Heart left ventricle (tissue), 16 donors: ENCODE results near the gene TMEM236. TPM values are rescaled to one million over a fixed set of nuclear protein-coding genes. Genes with fewer than 3 reads are reported as not detected.
"Not testable (repeated sequence)": the region's sequence is repeated elsewhere in the genome, so short reads cannot be mapped to it uniquely, and the experiment has no call there.

Experiments used
- ATAC-seq, 4 donors: fragments of 200-7000 bp; cut with Tn5 transposase; one replicate each; pipeline ENCODE4 v1.9.1; 2020 to 2022; ENCODE audit warnings: moderate library complexity in 4 of 4, mild to moderate bottlenecking in 3 of 4, moderate number of reproducible peaks in 1 of 4
- DNase-seq, 5 donors: peaks; one replicate each; pipeline ENCODE4 v3.0.0-alpha.2; 2020
- H3K27ac ChIP-seq, 12 donors: fragments of 200-600 bp; sonication (generic) in 4 of 12; one replicate each; pipeline versions ENCODE4 v1.5.0 to v1.8.0; 2016 to 2022; ENCODE audit warnings: mild to moderate bottlenecking in 2 of 12
- H3K27me3 ChIP-seq, 9 donors: fragments of 200-600 bp; sonication (generic) in 2 of 9; one replicate each; pipeline versions ENCODE4 v1.5.1 to v1.8.0; 2016 to 2022; ENCODE audit warnings: mild to moderate bottlenecking in 3 of 9
- H3K36me3 ChIP-seq, 9 donors: fragments of 200-600 bp; sonication (generic) in 2 of 9; one replicate each; pipeline versions ENCODE4 v1.5.0 to v1.8.0; 2018 to 2022; ENCODE audit warnings: mild to moderate bottlenecking in 2 of 9
- H3K4me1 ChIP-seq, 12 donors: fragments of 200-600 bp; sonication (generic) in 4 of 12; one replicate each; pipeline versions ENCODE4 v1.5.0 to v1.8.0; 2016 to 2022; ENCODE audit warnings: mild to moderate bottlenecking in 3 of 12
- H3K4me3 ChIP-seq, 12 donors: fragments of 200-600 bp; sonication (generic) in 4 of 12; one replicate each; pipeline versions ENCODE4 v1.5.0 to v1.8.0; 2017 to 2022; ENCODE audit warnings: mild to moderate bottlenecking in 9 of 12, moderate library complexity in 4 of 12
- H3K9me3 ChIP-seq, 12 donors: fragments of 200-600 bp; sonication (generic) in 4 of 12; one replicate each; pipeline versions ENCODE4 v1.5.0 to v1.8.0; 2016 to 2022; ENCODE audit warnings: mild to moderate bottlenecking in 1 of 12
- CTCF ChIP-seq, 12 donors: fragments of 200-600 bp; sonication (generic) in 4 of 12; IDR thresholded peaks; one replicate each; pipeline versions ENCODE4 v1.5.0 to v1.8.0; 2018 to 2022; ENCODE audit warnings: antibody characterized with exemption in 12 of 12, mild to moderate bottlenecking in 5 of 12
- POLR2A ChIP-seq, 2 donors: fragments of 450-650 bp; IDR thresholded peaks; one replicate each; pipeline ENCODE4 v1.6.1; 2017; ENCODE audit warnings: antibody characterized with exemption in 2 of 2, mild to moderate bottlenecking in 2 of 2, moderate library complexity in 2 of 2
- WGBS, 4 donors: extraction: QIAGEN DNeasy Blood & Tissue Kit in 2 of 4; methylation state at CpG; one replicate each; pipeline versions ENCODE4 v1.1.5 to v1.1.7; 2013 to 2018; 5-methylcytosine and 5-hydroxymethylcytosine counted together
- intact Hi-C, 10 donors: fragments of 100-400 bp; cut with DNase I; formaldehyde crosslinking; loops; one replicate each; pipeline versions ENCODE4 v1.11.1 to v1.14.2; 2022
- polyA plus RNA-seq, 2 donors: library from polyadenylated mRNA; stranded (reverse); fragments of 200-250 nt; gene quantifications; one replicate each; pipeline ENCODE4 v1.2.3, GENCODE V29; 2013
- total RNA-seq, 9 donors: library from RNA; depleted of rRNA in 2 of 9; stranded (reverse); fragments of >200 nt in 2 of 9; fragmentation: NEBNext Ultra II Directional in 3 of 9; extraction: Animal tissue kit (Norgen Biotek cat#: 25700) in 3 of 9; gene quantifications; one replicate each; pipeline versions ENCODE4 v1.1.0 to v1.2.4, GENCODE V29; 2016 to 2023
- donor health status: ischemic (EF 13 %, LVEDD 7.1; RV severe dilation, severe dysfunction).
- donor health status: healthy with polysubstance abuse.
- donor health status: DM: no; HTN: yes; CAD: no.
- donor health status: DM: no; HTN: no; CAD: no.
- donor health status: ischemic (EF 25% LVEDD 6.9; RV normal size, moderate dysfunction).
- donor health status: ischemic (EF 25% LVEDD 5.7; RV mildly dilated, moderate dysfunction).
- donor health status: healthy.
- donor health status: DM: yes; HTN: yes; CAD: no.
- donor health status: ischemic (EF 35%, LVEDD 5.7; RV mildly dilated, moderate dysfunction).
- donor health status: nonischemic (EF 11% LVEDD 7.7; RV severe dilation, severe dysfunction).
- donor health status: DM: yes; HTN: yes; CAD: no.
- donor health status: PGD.
- donor health status: ischemic (EF 29% LVEDD 5.4; RV normal size, mild dysfunction).
- donor health status: nonischemic (EF 23%, LVEDD 6.1; RV moderate dilation, normal function).

The TMEM236 gene
- total and polyA plus RNA-seq, 11 donors, result 0.09 to 3.2 (median 0.38) TPM

GRCh38 chr10:17716161-17716560 is 35.8 kb upstream of the TMEM236 start:
- 96 to 99% (median 97%) methylated on average over 4 of the region's 4 CpGs for WGBS, 4 donors
- TF ChIP-seq CTCF (IDR thresholded peaks at IDR 0.05) (no peak), POLR2A (IDR thresholded peaks at IDR 0.05) (no peak)
- intact Hi-C loops, result no loop called here
- Histone ChIP-seq H3K9me3 (no peaks in the 10 kb centered on the region), H3K27me3 (no peaks in the 10 kb centered on the region), H3K4me1 (no peaks in the 10 kb centered on the region), H3K27ac (no peak overlapping the region), H3K36me3 (peaks cover 0 to 65% (median 57%) of the 10 kb centered on the region in 9 donors), H3K4me3 (no peak overlapping the region)
- ATAC-seq (no peak), DNase-seq (no peak)

GRCh38 chr10:17722317-17723014 is 29.5 kb upstream of the TMEM236 start:
- H3K27me3 ChIP-seq, DNase-seq, H3K27ac ChIP-seq, H3K9me3 ChIP-seq, intact Hi-C loops, H3K4me3 ChIP-seq, ATAC-seq, H3K4me1 ChIP-seq: not testable (repeated sequence)
- peaks cover 0 to 16% (median 6%) of the 10 kb centered on the region in 9 donors for H3K36me3 ChIP-seq
- 93 to 97% (median 95%) methylated on average over 21 to 24 of the region's 25 CpGs for WGBS, 4 donors

- Histone ChIP-seq H3K27ac (no peak overlapping the region), H3K27me3 (no peaks in the 10 kb centered on the region), H3K4me1 (no peaks in the 10 kb centered on the region), H3K36me3 (peaks cover 0 to 13% (median 3%) of the 10 kb centered on the region in 9 donors), H3K4me3 (no peak overlapping the region), H3K9me3 (peaks cover 0 to 6% (median 0%) of the 10 kb centered on the region in 12 donors)
- TF ChIP-seq POLR2A (IDR thresholded peaks at IDR 0.05), result no peak
- TF ChIP-seq CTCF (IDR thresholded peaks at IDR 0.05), result no peak
- DNase-seq, result no peak
- ATAC-seq, result no peak
- WGBS, 4 donors, result 77 to 91% (median 89%) methylated on average over 7 of the region's 7 CpGs
- intact Hi-C loops, result no loop called here
Observed at GRCh38 chr10:17725703-17726102, 26.3 kb upstream of the TMEM236 start.

- Histone ChIP-seq H3K27ac (peak overlapping the region in 4 of 12 donors; percentile 28 to 77 (median 74)), H3K36me3 (no peaks in the 10 kb centered on the region), H3K4me1 (peaks cover 0 to 10% (median 2%) of the 10 kb centered on the region in 12 donors), H3K9me3 (no peaks in the 10 kb centered on the region), H3K27me3 (no peaks in the 10 kb centered on the region), H3K4me3 (no peak overlapping the region)
- TF ChIP-seq POLR2A (IDR thresholded peaks at IDR 0.05) (no peak), CTCF (IDR thresholded peaks at IDR 0.05) (no peak)
- DNase-seq, result no peak
- intact Hi-C loops, result loop anchor here in 2 of 10 donors (2.0 to 10.0 kb wide), 2 partner anchors 113 to 485 kb away; partner anchors contain the start of gene HACD1 (in 1 of the 2)
- no peak for ATAC-seq
- WGBS, 4 donors, result 89 to 93% (median 92%) methylated on average over 6 of the region's 6 CpGs
Observed at GRCh38 chr10:17729630-17730029, 22.4 kb upstream of the TMEM236 start.
